C1 segment of cervical spinal cord (tissue), 14 donors: Measurements from ENCODE around the gene HSPA1B.
"Not testable (repeated sequence)": the region's sequence is repeated elsewhere in the genome, so short reads cannot be mapped to it uniquely, and the experiment has no call there.

ENCODE experiments used
- DNase-seq, 14 donors: peaks; one replicate each; lab custom pipeline; 2025; lab: John Stamatoyannopoulos, UW

Gene HSPA1B

GRCh38 chr6:31797588-31797987 lies 29.9 kb upstream of the HSPA1B start:
- DNase-seq, result no peak

- no peak for DNase-seq
These were observed 27.8 kb upstream of the HSPA1B start for GRCh38 chr6:31799781-31800180.

- DNase-seq, result not testable (repeated sequence)
These were observed 26.3 kb upstream of the HSPA1B start for GRCh38 chr6:31801031-31801927.

GRCh38 chr6:31805939-31806469 lies 21.5 kb upstream of the HSPA1B start:
- no peak for DNase-seq

- peak; percentile 62 to 98 (median 94) for DNase-seq
These were observed 20.9 kb upstream of the HSPA1B start, which contains the start of gene LSM2 for GRCh38 chr6:31806470-31807272. LSM2 (minus strand) TSS chr6:31806966; CDS start chr6:31806757, 209 bp downstream.

GRCh38 chr6:31808599-31808998 lies 18.9 kb upstream of the HSPA1B start:
- DNase-seq, result not testable (repeated sequence)

- DNase-seq, result no peak
These were observed 15.9 kb upstream of the HSPA1B start for GRCh38 chr6:31811645-31812044.

GRCh38 chr6:31813465-31813849 lies 14.1 kb upstream of the HSPA1B start:
- DNase-seq, result no peak

GRCh38 chr6:31814677-31815024 lies 12.9 kb upstream of the HSPA1B start:
- DNase-seq, result peak; percentile 55 to 97 (median 92)

- DNase-seq, result peak; percentile 89 to 100 (median 98)
These were observed 12.3 kb upstream of the HSPA1B start, which contains the start of the genes HSPA1A and HSPA1L for GRCh38 chr6:31815025-31815838. HSPA1A (plus strand) TSS chr6:31815543; CDS start chr6:31815757, 214 bp downstream. HSPA1L (minus strand) TSS chr6:31815283; CDS start chr6:31811972, 3,311 bp downstream.

GRCh38 chr6:31817133-31817928 lies 10.2 kb upstream of the HSPA1B start:
- DNase-seq, result peak in 11 of 14 donors; percentile 22 to 82 (median 42)

GRCh38 chr6:31817929-31818511 lies 9.5 kb upstream of the HSPA1B start:
- DNase-seq, result peak in 8 of 14 donors; percentile 37 to 75 (median 55)

- DNase-seq, result no peak
These were observed 7.7 kb upstream of the HSPA1B start for GRCh38 chr6:31819871-31820299.

GRCh38 chr6:31820399-31820798 lies 7.1 kb upstream of the HSPA1B start:
- DNase-seq, result not testable (repeated sequence)

- peak in 11 of 14 donors; percentile 40 to 83 (median 66) for DNase-seq
These were observed 6.1 kb upstream of the HSPA1B start for GRCh38 chr6:31821301-31822035.

GRCh38 chr6:31822036-31822821 lies 5.3 kb upstream of the HSPA1B start:
- DNase-seq, result peak in 13 of 14 donors; percentile 32 to 87 (median 79)

- not testable (repeated sequence) for DNase-seq
These were observed 3.8 kb upstream of the HSPA1B start for GRCh38 chr6:31823592-31824196.

GRCh38 chr6:31825553-31825952 lies 2.0 kb upstream of the HSPA1B start:
- no peak for DNase-seq
